Endometrial microvascular endothelial cells (primary cell): ENCODE results near the gene TSPAN18. TPM values are rescaled to one million over a fixed set of nuclear protein-coding genes. Genes with fewer than 3 reads are reported as not detected.

ENCODE experiments used
- in situ Hi-C: cut with HindIII; loops from 2 replicates; pipeline ENCODE4 v1.10.0; 2017; ENCODE audit warnings: low sequenced_read_pairs, low pct_unique_long_range_greater_than_20kb; ENCODE audit errors: inconsistent ontology term
- total RNA-seq: library from RNA; depleted of rRNA; stranded (reverse); fragments of >200 nt; gene quantifications from one replicate; pipeline ENCODE4 v1.2.3, GENCODE V29; 2015; ENCODE audit errors: inconsistent ontology term

The TSPAN18 gene
- total RNA-seq, 1 donor from 2014 or later = 21.4 TPM

- in situ Hi-C loops = loop anchor here (25.0 kb wide), 2 partner anchors 184 to 409 kb away; no protein-coding TSS in a partner anchor
These were observed 201.4 kb downstream of the TSPAN18 start for GRCh38 chr11:44928144-44928543.

GRCh38 chr11:44928816-44929215 lies 202.1 kb downstream of the TSPAN18 start:
- in situ Hi-C loops = loop anchor here (25.0 kb wide), 2 partner anchors 183 to 408 kb away; no protein-coding TSS in a partner anchor

GRCh38 chr11:44930588-44931302 lies 204.0 kb downstream of the TSPAN18 start:
- in situ Hi-C loops = loop anchor here (25.0 kb wide), 2 partner anchors 182 to 407 kb away; no protein-coding TSS in a partner anchor

GRCh38 chr11:44931466-44931865 lies 204.7 kb downstream of the TSPAN18 start:
- in situ Hi-C loops = loop anchor here (25.0 kb wide), 2 partner anchors 181 to 406 kb away; no protein-coding TSS in a partner anchor

GRCh38 chr11:44934110-44934509 lies 207.3 kb downstream of the TSPAN18 start:
- in situ Hi-C loops = loop anchor here (25.0 kb wide), 2 partner anchors 178 to 403 kb away; no protein-coding TSS in a partner anchor

GRCh38 chr11:44934735-44935250 lies 208.0 kb downstream of the TSPAN18 start:
- in situ Hi-C loops = loop anchor here (25.0 kb wide), 2 partner anchors 178 to 403 kb away; no protein-coding TSS in a partner anchor

- in situ Hi-C loops = loop anchor here (25.0 kb wide), 2 partner anchors 176 to 401 kb away; no protein-coding TSS in a partner anchor
These were observed 209.8 kb downstream of the TSPAN18 start for GRCh38 chr11:44936525-44936924.

- in situ Hi-C loops = loop anchor here (25.0 kb wide), 2 partner anchors 175 to 400 kb away; no protein-coding TSS in a partner anchor
These were observed 210.3 kb downstream of the TSPAN18 start for GRCh38 chr11:44936951-44937543.

GRCh38 chr11:44938066-44938691 lies 211.4 kb downstream of the TSPAN18 start:
- in situ Hi-C loops = loop anchor here (25.0 kb wide), 2 partner anchors 174 to 399 kb away; no protein-coding TSS in a partner anchor

GRCh38 chr11:44939673-44940395 lies 213.1 kb downstream of the TSPAN18 start:
- in situ Hi-C loops = loop anchor here (25.0 kb wide), 2 partner anchors 172 to 397 kb away; no protein-coding TSS in a partner anchor

- in situ Hi-C loops = loop anchor here (25.0 kb wide), 2 partner anchors 172 to 397 kb away; no protein-coding TSS in a partner anchor
These were observed 213.6 kb downstream of the TSPAN18 start for GRCh38 chr11:44940404-44940803.

- in situ Hi-C loops = loop anchor here (25.0 kb wide), 2 partner anchors 171 to 396 kb away; no protein-coding TSS in a partner anchor
These were observed 214.1 kb downstream of the TSPAN18 start for GRCh38 chr11:44940835-44941234.

GRCh38 chr11:44941259-44942021 lies 214.7 kb downstream of the TSPAN18 start:
- in situ Hi-C loops = loop anchor here (25.0 kb wide), 2 partner anchors 171 to 396 kb away; no protein-coding TSS in a partner anchor

- in situ Hi-C loops = loop anchor here (25.0 kb wide), 2 partner anchors 170 to 395 kb away; no protein-coding TSS in a partner anchor
These were observed 215.5 kb downstream of the TSPAN18 start for GRCh38 chr11:44942029-44942955.

GRCh38 chr11:44943118-44943517 lies 216.4 kb downstream of the TSPAN18 start:
- in situ Hi-C loops = loop anchor here (25.0 kb wide), 2 partner anchors 169 to 394 kb away; no protein-coding TSS in a partner anchor

GRCh38 chr11:44943696-44944095 lies 216.9 kb downstream of the TSPAN18 start:
- in situ Hi-C loops = loop anchor here (25.0 kb wide), 2 partner anchors 169 to 394 kb away; no protein-coding TSS in a partner anchor
